ENCODE results near the gene NINJ1. TPM values are rescaled to one million over a fixed set of nuclear protein-coding genes. Genes with fewer than 3 reads are reported as not detected.

Gene NINJ1
- total and polyA plus RNA-seq, 2 of the 13 experiments (the other 11 are each of a cell fraction or from before 2014, with no cell fraction given): 81.2 to 92.1 TPM

DNA sequence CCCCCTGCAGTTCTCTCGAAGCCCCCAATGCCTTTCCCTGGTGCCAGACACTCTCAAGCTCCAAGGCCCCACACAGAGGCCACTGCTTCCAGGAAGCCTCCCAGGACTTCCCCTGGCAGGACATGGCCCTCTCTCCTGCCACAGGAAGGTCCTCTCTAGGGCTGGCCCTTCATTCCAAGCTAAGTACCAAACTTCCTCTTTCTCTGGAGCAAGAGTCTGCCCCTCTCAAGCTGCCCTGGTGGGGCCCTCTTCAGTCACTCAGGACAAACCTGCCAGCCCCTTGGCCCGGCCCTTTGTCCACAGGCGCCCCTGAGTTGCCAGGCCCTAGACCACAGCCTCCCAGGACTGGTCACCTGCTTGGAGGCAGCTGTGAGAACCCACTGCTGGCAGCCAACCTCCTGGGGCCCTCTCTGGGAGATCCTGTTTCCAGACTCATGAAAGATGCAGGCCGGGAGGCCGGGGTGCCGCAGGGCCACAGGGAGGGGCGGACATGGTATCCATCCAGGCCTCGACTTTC lies 6.6 kb downstream of the NINJ1 start (continued):
- TF ChIP-seq, protein P1, sequence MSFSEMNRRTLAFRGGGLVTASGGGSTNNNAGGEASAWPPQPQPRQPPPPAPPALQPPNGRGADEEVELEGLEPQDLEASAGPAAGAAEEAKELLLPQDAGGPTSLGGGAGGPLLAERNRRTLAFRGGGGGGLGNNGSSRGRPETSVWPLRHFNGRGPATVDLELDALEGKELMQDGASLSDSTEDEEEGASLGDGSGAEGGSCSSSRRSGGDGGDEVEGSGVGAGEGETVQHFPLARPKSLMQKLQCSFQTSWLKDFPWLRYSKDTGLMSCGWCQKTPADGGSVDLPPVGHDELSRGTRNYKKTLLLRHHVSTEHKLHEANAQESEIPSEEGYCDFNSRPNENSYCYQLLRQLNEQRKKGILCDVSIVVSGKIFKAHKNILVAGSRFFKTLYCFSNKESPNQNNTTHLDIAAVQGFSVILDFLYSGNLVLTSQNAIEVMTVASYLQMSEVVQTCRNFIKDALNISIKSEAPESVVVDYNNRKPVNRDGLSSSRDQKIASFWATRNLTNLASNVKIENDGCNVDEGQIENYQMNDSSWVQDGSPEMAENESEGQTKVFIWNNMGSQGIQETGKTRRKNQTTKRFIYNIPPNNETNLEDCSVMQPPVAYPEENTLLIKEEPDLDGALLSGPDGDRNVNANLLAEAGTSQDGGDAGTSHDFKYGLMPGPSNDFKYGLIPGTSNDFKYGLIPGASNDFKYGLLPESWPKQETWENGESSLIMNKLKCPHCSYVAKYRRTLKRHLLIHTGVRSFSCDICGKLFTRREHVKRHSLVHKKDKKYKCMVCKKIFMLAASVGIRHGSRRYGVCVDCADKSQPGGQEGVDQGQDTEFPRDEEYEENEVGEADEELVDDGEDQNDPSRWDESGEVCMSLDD (CRISPR knock-in tag; IDR thresholded peaks at IDR 0.05; ENCODE audit: borderline replicate concordance): no peak
- TF ChIP-seq ZFP36 (IDR thresholded peaks at IDR 0.05; ENCODE audit: borderline replicate concordance, low read depth, low read length, partially characterized antibody): peak; percentile 74
- TF ChIP-seq CBX5 (CRISPR knock-in tag; IDR thresholded peaks at IDR 0.05; ENCODE audit: borderline replicate concordance): no peak
- 0 out of 2 replicates have a peak, but pooled peaks have one; percentile 9 for TF ChIP-seq RBFOX2 (IDR thresholded peaks at IDR 0.05; ENCODE audit: low read depth, low read length)
- no peak for TF ChIP-seq PHB2 (IDR thresholded peaks at IDR 0.05; ENCODE audit: partially characterized antibody)
- 0 out of 2 replicates have a peak, but pooled peaks have one; percentile 32 for TF ChIP-seq ZNF772 (CRISPR knock-in tag; IDR thresholded peaks at IDR 0.05)
- TF ChIP-seq ZNF776 (CRISPR knock-in tag; IDR thresholded peaks at IDR 0.05): 0 out of 2 replicates have a peak, but pooled peaks have one; percentile 29
- TF ChIP-seq ZMYM3 (CRISPR knock-in tag; IDR thresholded peaks at IDR 0.05): peak; percentile 77
- TF ChIP-seq NFRKB (IDR thresholded peaks at IDR 0.05): no peak
- no peak for TF ChIP-seq ELF3 (CRISPR knock-in tag; IDR thresholded peaks at IDR 0.05)
- TF ChIP-seq PHF20 (CRISPR knock-in tag; IDR thresholded peaks at IDR 0.05): peak; percentile 8; the same call in 1 of the 2 replicates
- TF ChIP-seq ZNF792 (CRISPR knock-in tag; IDR thresholded peaks at IDR 0.05): no peak
- 0 out of 2 replicates have a peak, but pooled peaks have one; percentile 88 for TF ChIP-seq CAMTA2 (CRISPR knock-in tag; IDR thresholded peaks at IDR 0.05; ENCODE audit: borderline replicate concordance)
- TF ChIP-seq CBX1 (IDR thresholded peaks at IDR 0.05; ENCODE audit: low read depth): no peak
- no peak for TF ChIP-seq TCF12 (IDR thresholded peaks at IDR 0.05)
- peak; percentile 85 for TF ChIP-seq TCF12 (CRISPR knock-in tag; IDR thresholded peaks at IDR 0.05)
- peak; percentile 7; the same call in 1 of the 2 replicates for TF ChIP-seq KDM3A (CRISPR knock-in tag; IDR thresholded peaks at IDR 0.05; ENCODE audit: low read depth)
- TF ChIP-seq, protein P2, sequence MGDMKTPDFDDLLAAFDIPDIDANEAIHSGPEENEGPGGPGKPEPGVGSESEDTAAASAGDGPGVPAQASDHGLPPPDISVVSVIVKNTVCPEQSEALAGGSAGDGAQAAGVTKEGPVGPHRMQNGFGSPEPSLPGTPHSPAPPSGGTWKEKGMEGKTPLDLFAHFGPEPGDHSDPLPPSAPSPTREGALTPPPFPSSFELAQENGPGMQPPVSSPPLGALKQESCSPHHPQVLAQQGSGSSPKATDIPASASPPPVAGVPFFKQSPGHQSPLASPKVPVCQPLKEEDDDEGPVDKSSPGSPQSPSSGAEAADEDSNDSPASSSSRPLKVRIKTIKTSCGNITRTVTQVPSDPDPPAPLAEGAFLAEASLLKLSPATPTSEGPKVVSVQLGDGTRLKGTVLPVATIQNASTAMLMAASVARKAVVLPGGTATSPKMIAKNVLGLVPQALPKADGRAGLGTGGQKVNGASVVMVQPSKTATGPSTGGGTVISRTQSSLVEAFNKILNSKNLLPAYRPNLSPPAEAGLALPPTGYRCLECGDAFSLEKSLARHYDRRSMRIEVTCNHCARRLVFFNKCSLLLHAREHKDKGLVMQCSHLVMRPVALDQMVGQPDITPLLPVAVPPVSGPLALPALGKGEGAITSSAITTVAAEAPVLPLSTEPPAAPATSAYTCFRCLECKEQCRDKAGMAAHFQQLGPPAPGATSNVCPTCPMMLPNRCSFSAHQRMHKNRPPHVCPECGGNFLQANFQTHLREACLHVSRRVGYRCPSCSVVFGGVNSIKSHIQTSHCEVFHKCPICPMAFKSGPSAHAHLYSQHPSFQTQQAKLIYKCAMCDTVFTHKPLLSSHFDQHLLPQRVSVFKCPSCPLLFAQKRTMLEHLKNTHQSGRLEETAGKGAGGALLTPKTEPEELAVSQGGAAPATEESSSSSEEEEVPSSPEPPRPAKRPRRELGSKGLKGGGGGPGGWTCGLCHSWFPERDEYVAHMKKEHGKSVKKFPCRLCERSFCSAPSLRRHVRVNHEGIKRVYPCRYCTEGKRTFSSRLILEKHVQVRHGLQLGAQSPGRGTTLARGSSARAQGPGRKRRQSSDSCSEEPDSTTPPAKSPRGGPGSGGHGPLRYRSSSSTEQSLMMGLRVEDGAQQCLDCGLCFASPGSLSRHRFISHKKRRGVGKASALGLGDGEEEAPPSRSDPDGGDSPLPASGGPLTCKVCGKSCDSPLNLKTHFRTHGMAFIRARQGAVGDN (CRISPR knock-in tag; IDR thresholded peaks at IDR 0.05): peak; percentile 15; the same call in 1 of the 2 replicates
